ENCODE results near the gene WT1.

Gene WT1

DNA sequence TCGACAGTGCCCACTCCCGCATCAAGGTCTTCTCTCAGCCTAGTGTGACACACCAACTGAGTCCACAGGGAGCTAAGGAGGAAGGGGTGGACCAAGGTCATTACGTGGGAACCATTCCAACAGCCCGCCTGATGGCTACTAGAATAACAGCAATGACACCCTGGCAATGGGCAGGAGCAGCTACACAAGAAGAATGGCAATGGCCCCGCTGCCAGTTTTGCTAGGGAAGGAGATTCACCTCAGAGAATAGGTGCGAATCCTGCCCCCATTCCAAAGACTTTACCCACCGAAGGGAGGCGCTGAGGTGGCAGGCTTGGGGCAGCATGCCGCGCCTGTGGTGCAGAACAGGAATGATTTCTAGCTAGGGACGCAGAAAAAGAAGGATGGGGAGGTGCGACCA, 9.1 kb downstream of the WT1 start:
- TF ChIP-seq, protein P1, sequence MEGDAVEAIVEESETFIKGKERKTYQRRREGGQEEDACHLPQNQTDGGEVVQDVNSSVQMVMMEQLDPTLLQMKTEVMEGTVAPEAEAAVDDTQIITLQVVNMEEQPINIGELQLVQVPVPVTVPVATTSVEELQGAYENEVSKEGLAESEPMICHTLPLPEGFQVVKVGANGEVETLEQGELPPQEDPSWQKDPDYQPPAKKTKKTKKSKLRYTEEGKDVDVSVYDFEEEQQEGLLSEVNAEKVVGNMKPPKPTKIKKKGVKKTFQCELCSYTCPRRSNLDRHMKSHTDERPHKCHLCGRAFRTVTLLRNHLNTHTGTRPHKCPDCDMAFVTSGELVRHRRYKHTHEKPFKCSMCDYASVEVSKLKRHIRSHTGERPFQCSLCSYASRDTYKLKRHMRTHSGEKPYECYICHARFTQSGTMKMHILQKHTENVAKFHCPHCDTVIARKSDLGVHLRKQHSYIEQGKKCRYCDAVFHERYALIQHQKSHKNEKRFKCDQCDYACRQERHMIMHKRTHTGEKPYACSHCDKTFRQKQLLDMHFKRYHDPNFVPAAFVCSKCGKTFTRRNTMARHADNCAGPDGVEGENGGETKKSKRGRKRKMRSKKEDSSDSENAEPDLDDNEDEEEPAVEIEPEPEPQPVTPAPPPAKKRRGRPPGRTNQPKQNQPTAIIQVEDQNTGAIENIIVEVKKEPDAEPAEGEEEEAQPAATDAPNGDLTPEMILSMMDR (IDR thresholded peaks at IDR 0.05; ENCODE audit: control insufficient read depth, extremely low read depth, insufficient read depth), result no peak
- no peak for DNase-seq (ENCODE audit: low read depth)
- no peak overlapping the region for H3K4me3 ChIP-seq (ENCODE audit: low read depth, low read length)

- H3K4me3 ChIP-seq (ENCODE audit: low read depth, low read length), result no peak overlapping the region
- no peak for DNase-seq (ENCODE audit: low read depth)
- TF ChIP-seq, protein P1 (IDR thresholded peaks at IDR 0.05; ENCODE audit: control insufficient read depth, extremely low read depth, insufficient read depth), result no peak
Observed at GRCh38 chr11:32425761-32426160, 9.6 kb downstream of the WT1 start.

DNA sequence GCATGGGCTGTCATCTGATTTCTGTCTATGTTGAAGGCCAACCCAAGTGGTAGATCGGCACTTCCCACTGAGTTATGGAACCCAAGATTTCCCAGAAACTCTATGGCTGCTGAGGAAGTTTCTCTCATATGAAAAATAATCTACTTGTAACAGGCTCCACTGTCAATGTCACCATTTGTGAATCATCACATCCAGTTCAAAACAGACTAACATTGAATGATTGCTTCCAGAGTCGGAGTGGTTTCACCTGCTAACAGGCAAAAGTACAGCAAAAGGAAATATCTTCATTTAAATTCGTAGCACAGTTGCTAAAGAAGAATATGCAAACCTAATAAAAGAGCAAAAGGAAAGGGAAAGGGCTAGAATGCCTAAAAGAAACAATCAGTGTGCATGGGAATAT, 12.8 kb downstream of the WT1 start:
- TF ChIP-seq, protein P1 (IDR thresholded peaks at IDR 0.05; ENCODE audit: control insufficient read depth, extremely low read depth, insufficient read depth), result no peak
- DNase-seq (ENCODE audit: low read depth), result no peak
- H3K4me3 ChIP-seq (ENCODE audit: low read depth, low read length), result no peak overlapping the region

- TF ChIP-seq, protein P1 (IDR thresholded peaks at IDR 0.05; ENCODE audit: control insufficient read depth, extremely low read depth, insufficient read depth), result no peak
- no peak overlapping the region for H3K4me3 ChIP-seq (ENCODE audit: low read depth, low read length)
- DNase-seq (ENCODE audit: low read depth), result no peak
Observed at GRCh38 chr11:32421992-32422391, 13.3 kb downstream of the WT1 start.

DNA sequence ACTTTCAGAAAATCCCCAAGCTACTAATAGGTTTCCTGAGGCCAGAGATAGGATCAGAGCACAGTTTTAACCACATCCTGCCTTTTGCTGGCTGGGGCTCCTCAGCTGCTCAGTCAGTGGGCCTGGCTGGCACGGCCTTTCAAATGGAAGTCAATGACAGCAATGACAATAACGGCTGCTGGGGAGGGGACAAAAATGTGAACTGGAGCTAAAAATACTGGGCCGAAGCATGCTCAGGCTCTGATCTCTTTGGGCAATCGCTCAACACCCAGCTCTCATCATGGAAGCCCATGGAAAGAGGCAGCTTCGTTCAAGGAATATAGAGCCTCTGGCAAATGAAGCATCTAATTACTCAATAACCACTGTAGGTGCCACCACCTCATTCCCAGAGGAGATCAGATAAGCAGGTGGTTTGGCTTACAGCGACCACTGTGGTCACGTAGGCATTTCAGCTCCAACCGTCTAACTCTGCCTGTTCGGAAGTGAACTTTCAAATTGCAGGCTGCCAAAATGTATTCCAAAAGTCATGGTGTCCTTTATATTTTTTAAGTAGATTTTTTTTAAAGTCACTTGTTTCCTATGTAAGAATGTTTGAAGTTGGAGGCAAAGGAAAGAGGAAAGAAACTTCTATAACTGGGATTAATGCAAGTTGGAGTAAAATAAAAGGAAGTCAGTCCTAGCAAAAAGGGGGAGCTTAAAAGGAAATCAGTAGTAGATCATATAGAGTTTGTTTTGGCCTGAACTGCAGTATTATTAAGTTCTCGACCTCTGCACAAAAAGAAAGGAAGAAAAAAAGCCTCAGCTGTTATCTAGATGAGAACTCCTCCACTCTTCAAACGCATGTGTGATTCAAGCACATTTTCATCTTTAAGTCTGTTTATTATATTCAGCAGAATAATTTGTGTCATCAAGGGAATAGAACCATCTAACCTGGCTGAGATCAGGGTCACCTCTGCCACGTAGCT, 14.1 kb downstream of the WT1 start:
- DNase-seq (ENCODE audit: low read depth), result no peak
- TF ChIP-seq, protein P1 (IDR thresholded peaks at IDR 0.05; ENCODE audit: control insufficient read depth, extremely low read depth, insufficient read depth), result no peak
- H3K4me3 ChIP-seq (ENCODE audit: low read depth, low read length), result no peak overlapping the region

DNA sequence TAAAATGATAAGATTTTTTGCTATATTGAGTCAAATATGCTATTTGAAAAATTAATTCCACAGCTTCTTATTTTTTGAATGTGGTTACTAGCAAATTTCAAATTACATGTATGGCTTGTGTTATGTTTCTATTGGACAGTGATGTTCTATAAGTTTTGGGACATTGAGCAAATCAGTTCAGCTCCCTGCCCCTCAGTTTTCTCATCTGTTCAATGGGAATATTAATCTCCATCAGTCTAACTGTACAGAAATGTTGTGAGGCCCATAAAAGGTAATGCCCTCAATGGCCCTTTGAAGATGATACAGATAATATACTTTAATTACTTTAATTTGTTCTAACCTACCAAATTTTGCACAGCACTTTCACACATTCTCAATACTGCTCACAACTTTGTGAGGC, 15.2 kb downstream of the WT1 start:
- H3K4me3 ChIP-seq (ENCODE audit: low read depth, low read length), result no peak overlapping the region
- TF ChIP-seq, protein P1 (IDR thresholded peaks at IDR 0.05; ENCODE audit: control insufficient read depth, extremely low read depth, insufficient read depth), result no peak
- no peak for DNase-seq (ENCODE audit: low read depth)

Measured in LNCaP clone FGC (cell line).